WTC11 (cell line): ENCODE data around the gene FBXW9. TPM values are rescaled to one million over a fixed set of nuclear protein-coding genes. Genes with fewer than 3 reads are reported as not detected.

Experiments used
- ATAC-seq: fragments of 200-7000 bp; cut with Tn5 transposase; 2 replicates; pipeline ENCODE4 v1.10.0; 2021; ENCODE audit warnings: mild to moderate bottlenecking, moderate library complexity
- CTCF ChIA-PET: fragments of 300-600 bp; sonication (Branson Sonifier 250); formaldehyde crosslinking; loops from one replicate; lab custom pipeline; 2021; ENCODE audit warnings: antibody characterized with exemption; lab: Charles Lee
- POLR2A ChIA-PET: fragments of 350-600 bp; sonication (Branson Sonifier 250); formaldehyde crosslinking; loops from one replicate; lab custom pipeline; 2021; ENCODE audit warnings: antibody characterized with exemption; lab: Charles Lee
- DNase-seq: peaks from one replicate; pipeline ENCODE4 v3.0.0; 2021; ENCODE audit warnings: low spot score
- H3K27ac Mint-ChIP-seq: 2 replicates; pipeline ENCODE4 v1.8.0; 2021; ENCODE audit warnings: mixed read lengths
- H3K27me3 Mint-ChIP-seq: 2 replicates; pipeline ENCODE4 v1.8.0; 2021; ENCODE audit warnings: low read depth, mild to moderate bottlenecking, moderate library complexity, mixed read lengths
- H3K36me3 Mint-ChIP-seq: 2 replicates; pipeline ENCODE4 v1.8.0; 2021; ENCODE audit warnings: mixed read lengths
- H3K4me1 Mint-ChIP-seq: 2 replicates; pipeline ENCODE4 v1.8.0; 2022; ENCODE audit warnings: mixed read lengths
- H3K4me3 Mint-ChIP-seq: 2 replicates; pipeline ENCODE4 v1.8.0; 2021; ENCODE audit warnings: mild to moderate bottlenecking, moderate library complexity, mixed read lengths
- H3K9me3 Mint-ChIP-seq: 2 replicates; pipeline ENCODE4 v1.8.0; 2021; ENCODE audit warnings: mixed read lengths
- AFF4 ChIP-seq: sonication (generic); formaldehyde crosslinking; IDR thresholded peaks from 2 replicates; pipeline ENCODE4 v1.8.1; 2023; ENCODE audit warnings: mild to moderate bottlenecking, missing genetic modification reagents, borderline replicate concordance
- ATF1 ChIP-seq: sonication (generic); formaldehyde crosslinking; IDR thresholded peaks from 2 replicates; pipeline ENCODE4 v1.8.1; 2023; ENCODE audit warnings: mild to moderate bottlenecking, moderate library complexity, missing genetic modification reagents
- ATF6 ChIP-seq: sonication (generic); formaldehyde crosslinking; IDR thresholded peaks from 2 replicates; pipeline ENCODE4 v1.8.1; 2023; ENCODE audit warnings: mild to moderate bottlenecking, missing genetic modification reagents
- CREM ChIP-seq: sonication (generic); formaldehyde crosslinking; IDR thresholded peaks from 2 replicates; pipeline ENCODE4 v1.8.1; 2022; ENCODE audit warnings: mild to moderate bottlenecking, missing genetic modification reagents, moderate library complexity
- E2F5 ChIP-seq: sonication (generic); formaldehyde crosslinking; IDR thresholded peaks from 2 replicates; pipeline ENCODE4 v1.8.1; 2022; ENCODE audit warnings: mild to moderate bottlenecking, moderate library complexity, missing genetic modification reagents
- EMX1 ChIP-seq: fragments of 250-450 bp; sonication (Bioruptor Pico); IDR thresholded peaks from 2 replicates; pipeline ENCODE4 v1.8.0; 2021; ENCODE audit warnings: mild to moderate bottlenecking
- FOXP1 ChIP-seq: sonication (generic); formaldehyde crosslinking; IDR thresholded peaks from 2 replicates; pipeline ENCODE4 v1.8.0; 2022; ENCODE audit warnings: missing genetic modification reagents, mild to moderate bottlenecking, moderate library complexity, borderline replicate concordance
- IRF1 ChIP-seq: sonication (generic); formaldehyde crosslinking; IDR thresholded peaks from 2 replicates; pipeline ENCODE4 v1.8.0; 2023; ENCODE audit warnings: missing genetic modification reagents
- MXD4 ChIP-seq: fragments of 250-450 bp; sonication (Bioruptor Pico); IDR thresholded peaks from 2 replicates; pipeline ENCODE4 v1.8.0; 2021; ENCODE audit warnings: mild to moderate bottlenecking, moderate library complexity, borderline replicate concordance
- NR1H2 ChIP-seq: sonication (generic); formaldehyde crosslinking; IDR thresholded peaks from 2 replicates; pipeline ENCODE4 v1.9.0; 2021; ENCODE audit warnings: mild to moderate bottlenecking, moderate library complexity, missing genetic modification reagents
- PREB ChIP-seq: sonication (generic); formaldehyde crosslinking; IDR thresholded peaks from 2 replicates; pipeline ENCODE4 v1.8.1; 2022; ENCODE audit warnings: mild to moderate bottlenecking, missing genetic modification reagents, moderate library complexity, borderline replicate concordance
- SP1 ChIP-seq: sonication (generic); formaldehyde crosslinking; conservative IDR thresholded peaks from 2 replicates; pipeline ENCODE4 v1.8.1; 2022; ENCODE audit warnings: missing genetic modification reagents
- ZNF232 ChIP-seq: sonication (generic); formaldehyde crosslinking; IDR thresholded peaks from 2 replicates; pipeline ENCODE4 v1.8.0; 2022; ENCODE audit warnings: mild to moderate bottlenecking, missing genetic modification reagents
- ZNF263 ChIP-seq: sonication (generic); formaldehyde crosslinking; IDR thresholded peaks from 2 replicates; pipeline ENCODE4 v1.8.1; 2022; ENCODE audit warnings: low read depth, mild to moderate bottlenecking, moderate library complexity, missing genetic modification reagents
- ZNF317 ChIP-seq: sonication (generic); formaldehyde crosslinking; IDR thresholded peaks from 2 replicates; pipeline ENCODE4 v1.8.1; 2023; ENCODE audit warnings: low read depth, mild to moderate bottlenecking, moderate library complexity, missing genetic modification reagents, borderline replicate concordance
- ZNF425 ChIP-seq: fragments of 250-450 bp; sonication (Bioruptor Pico); conservative IDR thresholded peaks from 2 replicates; pipeline ENCODE4 v1.9.0; 2021; ENCODE audit warnings: mild to moderate bottlenecking
- ZNF512 ChIP-seq: sonication (generic); formaldehyde crosslinking; IDR thresholded peaks from 2 replicates; pipeline ENCODE4 v1.8.1; 2022; ENCODE audit warnings: missing genetic modification reagents, borderline replicate concordance
- total RNA-seq: library from RNA; stranded (reverse); gene quantifications from 3 replicates; pipeline ENCODE4 v1.2.3, GENCODE V29; 2021

Gene FBXW9
- total RNA-seq, 1 experiment from 2014 or later: 15.2 TPM

GRCh38 chr19:12681074-12681987 is 15.1 kb downstream of the FBXW9 start, which contains the start of gene DHPS (continued):
- no peak for TF ChIP-seq AFF4 (CRISPR knock-in tag)
- 0 out of 2 replicates have a peak, but pooled peaks have one; percentile 62 for TF ChIP-seq ATF1
- TF ChIP-seq ZNF512 (CRISPR knock-in tag): no peak
- no peak for TF ChIP-seq ZNF232 (CRISPR knock-in tag)
- TF ChIP-seq MXD4 (CRISPR knock-in tag): no peak
- no peak for TF ChIP-seq EMX1 (CRISPR knock-in tag)
- 0 out of 2 replicates have a peak, but pooled peaks have one; percentile 19 for TF ChIP-seq FOXP1 (CRISPR knock-in tag)
- no peak for TF ChIP-seq ZNF263 (CRISPR knock-in tag)
- no peak; the same call in 1 of the 2 replicates for TF ChIP-seq E2F5
- TF ChIP-seq ATF6 (CRISPR knock-in tag): no peak
- no peak for TF ChIP-seq NR1H2
- TF ChIP-seq PREB: no peak
- TF ChIP-seq ZNF317: 0 out of 2 replicates have a peak, but pooled peaks have one; percentile 18

GRCh38 chr19:12680034-12680433 is 16.4 kb downstream of the FBXW9 start:
- Mint-ChIP-seq H3K27ac (peak overlapping the region; percentile 27; the same call in 1 of the 2 replicates), H3K4me1 (peaks cover 5% of the 10 kb centered on the region; the same call in 1 of the 2 replicates), H3K9me3 (no peaks in the 10 kb centered on the region), H3K36me3 (peaks cover 39% of the 10 kb centered on the region), H3K27me3 (no peaks in the 10 kb centered on the region), H3K4me3 (peak overlapping the region; percentile 89)
- ATAC-seq (no peak), DNase-seq (no peak)
- CTCF ChIA-PET: interaction anchor here (1.0 kb wide), 1 partner anchor 17 kb away, joined by 4 read pairs; no protein-coding TSS in a partner anchor
- POLR2A ChIA-PET: no interaction called here
- TF ChIP-seq ZNF425 (CRISPR knock-in tag) (no peak), SP1 (CRISPR knock-in tag) (no peak), AFF4 (CRISPR knock-in tag) (no peak), IRF1 (CRISPR knock-in tag) (no peak), CREM (CRISPR knock-in tag) (no peak)
